NCI-H2171 treated with DMSO at 0.1 percent for 48 hours (cell line): ENCODE data around the gene MPEG1.

Experiments used
- DNase-seq: peaks from one replicate; lab custom pipeline; 2025; lab: John Stamatoyannopoulos, UW

Gene MPEG1, protein sequence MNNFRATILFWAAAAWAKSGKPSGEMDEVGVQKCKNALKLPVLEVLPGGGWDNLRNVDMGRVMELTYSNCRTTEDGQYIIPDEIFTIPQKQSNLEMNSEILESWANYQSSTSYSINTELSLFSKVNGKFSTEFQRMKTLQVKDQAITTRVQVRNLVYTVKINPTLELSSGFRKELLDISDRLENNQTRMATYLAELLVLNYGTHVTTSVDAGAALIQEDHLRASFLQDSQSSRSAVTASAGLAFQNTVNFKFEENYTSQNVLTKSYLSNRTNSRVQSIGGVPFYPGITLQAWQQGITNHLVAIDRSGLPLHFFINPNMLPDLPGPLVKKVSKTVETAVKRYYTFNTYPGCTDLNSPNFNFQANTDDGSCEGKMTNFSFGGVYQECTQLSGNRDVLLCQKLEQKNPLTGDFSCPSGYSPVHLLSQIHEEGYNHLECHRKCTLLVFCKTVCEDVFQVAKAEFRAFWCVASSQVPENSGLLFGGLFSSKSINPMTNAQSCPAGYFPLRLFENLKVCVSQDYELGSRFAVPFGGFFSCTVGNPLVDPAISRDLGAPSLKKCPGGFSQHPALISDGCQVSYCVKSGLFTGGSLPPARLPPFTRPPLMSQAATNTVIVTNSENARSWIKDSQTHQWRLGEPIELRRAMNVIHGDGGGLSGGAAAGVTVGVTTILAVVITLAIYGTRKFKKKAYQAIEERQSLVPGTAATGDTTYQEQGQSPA

DNA sequence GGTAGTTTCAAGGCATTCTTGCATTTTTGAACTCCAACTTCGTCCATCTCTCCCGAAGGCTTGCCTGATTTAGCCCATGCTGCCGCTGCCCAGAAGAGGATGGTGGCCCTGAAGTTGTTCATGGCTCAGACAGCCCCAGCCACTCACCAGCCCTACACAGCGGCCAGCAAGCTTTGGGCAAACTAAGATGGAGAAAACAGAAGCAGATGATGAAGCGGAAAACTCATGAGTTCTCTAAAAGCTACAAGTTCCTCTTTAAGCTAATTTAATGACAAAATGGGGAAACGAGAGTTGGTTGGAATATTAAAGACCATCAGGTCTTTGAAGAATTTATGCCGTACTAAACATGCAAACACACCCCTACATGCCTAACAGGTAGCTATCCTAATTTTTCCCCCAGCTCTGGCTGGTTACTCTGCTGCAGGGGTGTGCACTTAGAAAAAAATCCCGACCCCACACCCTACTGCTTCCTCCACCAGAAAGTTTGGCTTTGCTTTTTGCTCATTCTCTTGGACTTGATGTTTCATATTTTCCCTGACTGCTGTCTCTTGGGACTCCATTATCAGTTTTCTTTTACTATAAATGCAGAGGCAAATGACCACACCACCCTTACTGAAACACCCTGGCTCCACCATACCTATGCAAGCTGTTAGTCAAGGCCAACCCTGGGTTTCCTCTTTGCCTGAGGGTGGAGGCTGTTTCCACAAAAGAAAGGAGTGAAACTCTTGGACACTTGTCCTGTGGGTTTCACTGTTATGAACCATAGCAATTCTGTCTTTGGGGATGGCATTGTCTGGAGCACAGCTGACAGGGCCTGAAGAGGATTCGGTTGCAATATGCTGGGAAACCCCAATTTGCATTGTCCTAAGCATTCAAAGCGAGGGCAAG lies at the start of gene MPEG1:
Gene MPEG1 (minus strand): TSS at position 184 of the 888 bp plus-strand sequence. CDS start 62 bp downstream, at position 122.
- no peak for DNase-seq

DNA sequence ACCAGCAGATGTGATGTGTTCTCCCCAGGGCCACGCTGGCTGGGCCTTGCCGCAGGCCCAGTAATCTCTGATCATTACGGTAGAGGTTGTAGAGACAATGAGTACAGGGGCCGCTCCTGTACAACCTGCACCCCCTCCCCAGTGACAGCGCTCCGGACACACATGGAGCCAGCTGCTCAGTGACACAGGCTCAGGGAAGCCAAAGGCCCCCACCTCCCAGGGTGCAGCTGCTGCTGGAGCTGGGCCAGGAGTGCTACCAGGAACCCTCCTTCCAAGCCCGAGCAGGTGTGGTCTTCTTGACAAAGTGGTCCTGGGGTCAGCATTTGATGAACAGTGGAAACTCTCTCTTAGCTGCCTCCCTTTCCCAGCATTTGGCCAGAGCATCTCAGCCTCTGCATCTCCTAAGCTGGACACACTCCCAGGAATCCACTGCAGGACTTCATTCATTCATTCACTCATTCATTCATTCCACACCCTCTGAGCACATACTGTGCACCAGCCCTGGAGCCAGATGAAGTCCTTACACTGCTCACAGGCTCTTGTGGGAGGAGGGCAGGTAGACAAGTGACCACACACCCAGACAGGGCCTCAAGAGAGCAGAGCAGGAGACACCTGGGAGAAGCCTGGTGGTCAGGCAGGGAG lies 49.6 kb upstream of the MPEG1 start:
- no peak for DNase-seq

DNA sequence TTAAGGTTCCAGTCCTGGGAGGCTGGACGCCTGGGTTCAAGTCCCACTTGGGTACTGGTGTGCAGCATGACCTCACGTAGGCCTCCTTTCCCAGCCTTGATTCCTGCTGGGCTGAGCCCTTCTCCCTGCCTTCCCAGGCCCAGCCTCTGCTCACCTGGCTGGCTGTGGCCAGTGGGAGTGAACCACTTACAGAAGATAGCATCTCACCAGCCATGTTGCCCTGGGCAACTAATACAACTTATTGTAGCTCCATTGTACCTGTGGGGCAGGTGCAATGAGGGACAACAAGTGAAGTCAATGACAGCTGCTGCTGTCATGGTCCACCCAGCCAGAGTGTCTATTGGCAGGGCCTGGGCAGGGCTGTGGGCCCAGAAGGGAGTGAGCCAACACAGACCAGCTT lies 48.4 kb upstream of the MPEG1 start:
- DNase-seq, result no peak

DNA sequence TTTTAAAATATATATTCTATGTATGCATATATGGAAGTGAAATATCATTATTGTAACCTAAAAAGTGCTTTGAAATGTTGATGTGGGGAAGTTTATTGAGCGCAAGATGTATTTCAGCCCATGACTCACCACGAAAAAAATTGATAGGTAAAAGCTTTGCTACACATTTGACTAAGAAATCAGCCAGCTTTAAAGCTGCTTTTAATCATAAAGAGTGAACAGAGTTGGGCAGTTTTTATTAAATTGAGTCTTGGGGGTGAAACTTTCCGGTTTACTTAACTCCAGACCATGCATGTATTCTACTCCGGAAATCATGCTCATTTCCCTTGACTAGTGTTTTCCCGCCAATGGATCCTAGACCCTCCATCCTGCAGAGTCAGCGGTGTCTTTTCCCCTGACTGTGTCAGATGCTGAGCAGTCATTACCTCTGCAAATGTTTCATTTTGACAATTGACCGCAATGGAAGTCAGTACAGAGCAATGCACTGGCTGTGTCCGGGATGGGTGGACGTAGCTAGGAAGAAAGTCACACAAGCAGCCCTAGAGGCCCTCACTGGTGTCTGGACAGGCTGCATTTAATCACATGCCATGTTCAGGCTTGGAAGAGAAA lies 47.2 kb upstream of the MPEG1 start:
- no peak for DNase-seq

DNA sequence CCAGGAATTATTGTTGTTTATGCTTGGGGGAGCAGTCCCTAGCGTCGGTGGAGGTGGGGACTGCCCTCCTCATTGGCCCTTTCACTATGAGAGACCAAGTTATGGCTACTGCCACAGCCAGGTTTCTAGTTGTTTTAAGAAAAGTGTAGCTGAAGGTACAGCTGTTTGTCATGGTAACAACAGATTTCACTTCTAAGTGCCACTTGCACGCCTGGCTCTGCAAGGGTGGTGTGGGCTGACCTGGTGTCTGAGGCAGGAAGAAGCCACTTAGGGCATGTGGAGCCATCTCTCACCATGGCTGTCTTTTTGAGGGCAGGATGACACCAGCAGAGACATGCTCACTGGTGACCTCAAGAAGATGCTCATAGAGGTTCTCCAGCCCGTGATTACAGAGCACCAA lies 46.3 kb upstream of the MPEG1 start:
- no peak for DNase-seq

DNA sequence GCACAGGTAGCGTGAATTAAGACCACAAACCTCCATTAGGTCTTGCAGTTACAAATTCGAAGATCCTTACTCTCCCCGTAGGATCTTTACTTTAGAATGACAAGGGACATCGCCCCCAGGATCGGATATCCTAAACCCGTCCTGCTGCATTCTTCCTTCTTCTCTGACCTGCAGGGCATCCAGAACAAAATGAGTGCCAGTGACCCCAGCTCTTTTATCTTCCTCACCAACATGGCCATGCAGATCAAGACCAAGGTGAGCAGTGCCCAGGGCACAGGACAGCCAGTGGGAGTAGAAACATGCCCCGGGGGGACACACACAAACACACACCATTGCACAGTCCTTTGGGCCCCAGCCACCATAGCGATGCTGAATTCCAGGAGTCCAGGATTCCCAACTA lies 42.6 kb upstream of the MPEG1 start:
- no peak for DNase-seq

DNA sequence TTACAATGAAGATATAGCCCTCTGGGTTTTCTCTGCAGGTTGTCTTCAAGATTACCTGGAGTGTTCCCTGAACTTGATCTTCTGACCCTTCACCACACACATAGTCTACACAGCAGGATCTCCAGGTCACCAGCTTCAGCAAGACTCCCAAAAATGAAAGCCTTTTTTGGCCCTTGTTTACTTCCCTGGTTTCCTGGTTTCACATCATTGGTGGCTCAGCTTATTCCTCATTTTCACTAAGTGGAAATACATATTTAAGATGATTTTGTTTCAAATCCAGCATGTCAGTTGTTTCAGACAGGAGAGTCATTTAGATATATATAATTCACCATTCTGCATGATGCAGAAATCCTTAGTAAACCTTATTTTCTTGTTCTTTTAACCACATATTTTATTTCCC lies 41.6 kb upstream of the MPEG1 start:
- DNase-seq, result no peak

DNA sequence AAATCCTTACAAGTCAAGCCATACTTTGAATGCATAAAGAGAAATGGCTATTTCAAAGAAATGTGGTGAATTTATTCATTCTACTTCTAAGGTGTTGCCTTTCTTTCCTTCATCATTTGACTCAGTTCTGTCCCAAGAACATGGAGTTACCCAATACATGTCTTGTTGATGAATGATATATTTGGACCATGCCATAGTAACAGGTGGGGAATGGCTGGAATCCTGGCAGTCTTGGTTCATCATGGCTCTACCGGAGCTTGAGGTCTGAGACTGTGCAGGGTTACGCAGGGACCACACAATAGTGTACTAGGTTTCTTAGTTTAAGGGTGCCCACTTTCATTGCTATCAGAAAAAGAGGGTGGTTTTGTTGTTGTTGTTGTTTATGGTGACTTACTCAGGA lies 40.3 kb upstream of the MPEG1 start:
- DNase-seq, result no peak

DNA sequence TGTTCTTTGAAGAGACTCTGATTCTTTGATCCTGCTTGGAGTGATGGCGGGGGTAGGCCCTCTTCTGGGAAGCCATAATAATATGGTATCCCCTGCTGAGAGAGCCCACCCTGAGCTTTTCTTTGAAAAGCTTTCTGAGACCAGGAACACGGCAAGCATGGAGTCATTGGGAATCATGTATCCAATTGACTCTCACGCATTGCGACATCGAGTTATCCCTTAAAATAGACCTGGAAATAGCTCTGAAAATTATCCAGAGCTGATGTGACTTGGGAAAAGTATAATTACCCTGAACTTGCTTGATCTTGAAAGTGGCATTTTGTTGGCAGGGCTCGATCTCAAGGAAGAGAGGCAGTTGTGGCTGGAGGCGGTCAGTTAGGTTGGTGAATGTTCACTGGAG lies 36.8 kb upstream of the MPEG1 start:
- no peak for DNase-seq

DNA sequence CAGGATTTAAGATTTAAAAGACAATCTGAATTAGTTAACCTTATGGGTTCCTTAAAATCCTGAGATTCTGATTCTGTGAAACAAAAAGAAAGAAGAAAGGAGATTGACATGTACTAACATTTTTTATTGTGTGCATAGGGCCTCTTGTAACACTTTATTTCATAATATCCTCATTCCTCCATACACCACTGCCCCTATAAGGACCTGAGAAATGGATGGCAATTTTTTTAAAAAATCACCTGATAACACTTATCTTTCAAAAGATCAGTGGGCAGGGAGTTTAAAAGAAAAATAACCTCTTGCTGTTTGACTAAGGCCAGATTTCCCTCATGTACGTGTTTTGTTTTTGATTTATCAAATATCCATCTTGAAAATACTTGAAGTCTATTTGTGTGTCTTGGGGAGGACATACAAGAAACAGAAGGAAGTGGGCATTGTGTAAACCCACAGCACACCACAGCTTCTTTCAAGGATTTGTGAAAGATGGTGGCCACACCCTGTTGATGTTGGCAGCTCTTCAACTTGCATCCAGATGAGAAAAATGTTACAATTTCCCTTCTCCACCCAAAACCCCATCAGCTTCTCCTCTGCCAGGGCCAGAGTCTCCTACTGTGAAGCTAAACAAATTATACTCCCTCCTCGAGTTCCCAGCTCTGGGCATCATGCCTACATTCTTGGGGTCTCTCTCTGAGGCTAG lies 35.0 kb upstream of the MPEG1 start:
- no peak for DNase-seq

DNA sequence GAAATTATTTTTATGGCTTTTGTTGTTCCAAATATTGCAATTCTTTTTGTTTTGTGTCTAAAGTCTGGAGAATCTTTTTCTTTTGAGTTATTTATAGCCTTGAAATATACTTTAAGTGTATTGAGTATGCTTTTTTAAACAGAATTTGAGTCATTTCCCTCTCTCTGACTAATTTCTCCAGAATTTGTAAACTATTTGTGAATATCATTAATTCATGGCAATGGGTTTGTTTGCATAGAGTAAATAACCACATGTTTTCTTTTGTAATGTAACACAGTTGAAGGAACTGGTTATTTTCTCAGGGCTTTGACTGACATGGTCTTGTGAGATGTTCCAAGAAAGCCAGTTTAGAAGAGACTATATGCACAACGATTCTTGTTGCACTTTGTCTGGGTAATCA lies 30.9 kb upstream of the MPEG1 start:
- DNase-seq, result no peak

DNA sequence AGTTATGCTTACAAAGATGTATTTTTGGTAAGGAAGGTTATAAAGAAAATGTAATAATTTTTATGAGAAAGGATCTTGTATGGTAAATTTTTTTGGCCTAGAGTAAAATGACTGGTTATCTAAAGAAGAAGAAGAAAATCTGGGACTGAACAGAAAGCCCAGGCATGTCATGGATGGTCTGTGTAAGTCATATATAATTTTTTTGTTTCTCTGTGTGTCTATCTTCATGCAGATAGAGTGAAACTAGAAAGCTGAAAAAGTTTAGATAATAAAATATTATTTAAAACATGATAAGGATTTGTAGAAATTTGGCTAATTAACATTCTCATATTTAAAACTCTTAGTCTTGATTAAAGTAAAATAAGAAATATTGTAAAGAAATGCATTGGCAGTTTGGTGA lies 27.6 kb upstream of the MPEG1 start:
- no peak for DNase-seq

DNA sequence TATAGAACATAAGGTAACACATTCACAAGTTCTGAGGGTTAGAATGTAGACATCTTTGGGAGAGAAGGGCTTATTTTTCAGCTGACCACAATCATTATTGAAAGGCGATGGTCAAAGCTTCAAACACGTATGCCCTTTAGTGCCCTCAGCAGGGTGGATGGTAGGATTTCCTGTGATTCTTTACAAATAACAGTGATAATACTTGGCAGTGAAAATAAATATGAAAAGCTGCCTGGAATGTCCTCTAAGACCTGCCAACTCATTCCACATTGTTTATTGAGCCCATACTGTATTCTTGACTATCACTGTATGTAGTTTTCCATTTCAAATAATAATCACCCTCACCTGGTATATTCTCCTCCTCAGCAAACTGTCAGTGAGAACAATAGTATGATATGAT lies 13.7 kb upstream of the MPEG1 start:
- no peak for DNase-seq

DNA sequence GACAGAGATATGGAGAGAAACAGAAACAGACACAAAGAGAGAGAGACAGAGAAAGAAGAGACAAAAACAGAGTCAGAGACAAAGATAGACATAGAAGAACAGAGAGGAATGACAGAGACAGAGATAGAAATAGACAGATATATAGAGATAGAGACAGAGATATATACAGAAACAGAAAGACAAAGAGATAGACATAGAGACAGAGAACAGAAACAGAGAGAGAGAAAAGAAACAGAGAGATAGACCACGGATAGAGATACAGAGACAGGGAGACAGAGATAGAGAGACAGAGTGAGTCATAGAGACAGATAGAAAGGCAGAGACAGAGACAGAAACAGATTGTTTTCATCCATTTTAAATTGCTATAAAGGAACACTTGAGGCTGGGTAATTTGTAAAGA lies 12.3 kb upstream of the MPEG1 start:
- DNase-seq, result no peak

DNA sequence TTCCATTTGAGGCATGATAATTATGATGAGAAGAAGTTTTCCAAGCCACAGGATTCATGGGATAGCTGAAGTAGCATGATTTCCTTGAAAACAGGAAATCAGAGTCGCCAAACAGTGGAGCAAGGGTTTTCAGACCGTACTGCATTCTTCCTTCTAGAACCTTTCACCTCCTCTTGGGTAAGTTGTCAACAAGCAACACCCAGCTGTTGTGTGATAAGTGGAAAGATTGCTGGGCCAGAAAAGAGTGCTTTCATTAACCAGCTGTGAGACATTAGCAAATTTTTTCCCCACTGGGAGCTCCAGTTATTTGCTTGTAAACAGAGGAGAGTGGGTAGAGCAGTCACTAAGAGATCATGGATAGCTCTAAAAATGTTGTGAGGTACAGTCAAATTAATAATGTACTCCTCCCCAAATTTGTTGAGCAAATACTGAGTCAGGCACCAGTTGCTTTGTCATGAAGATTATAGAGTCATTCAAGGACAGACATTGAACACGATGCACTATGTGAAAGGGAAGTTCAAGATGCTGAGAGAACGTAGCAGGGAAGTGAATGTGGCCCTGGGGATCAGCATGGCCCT lies 11.7 kb upstream of the MPEG1 start:
- DNase-seq, result no peak

DNA sequence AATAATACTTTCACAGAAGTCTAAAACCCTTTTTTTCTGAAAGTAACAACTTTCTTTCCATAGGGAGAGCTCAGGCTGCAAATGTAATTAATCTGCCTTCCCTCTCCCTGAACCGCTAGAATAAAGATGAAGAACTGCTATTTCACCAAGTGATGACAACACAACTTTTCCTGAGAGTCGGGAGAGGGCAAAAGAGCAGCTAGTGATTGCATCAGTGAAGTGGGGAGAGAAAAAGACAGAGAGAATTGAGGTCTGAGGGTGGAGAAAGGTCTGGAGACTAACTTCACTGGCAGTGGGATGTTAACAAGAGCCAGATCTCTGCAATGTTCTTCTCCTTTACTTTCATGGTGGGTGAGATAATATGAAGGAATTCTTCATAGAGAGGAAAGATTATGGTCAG lies 10.9 kb upstream of the MPEG1 start:
- no peak for DNase-seq

DNA sequence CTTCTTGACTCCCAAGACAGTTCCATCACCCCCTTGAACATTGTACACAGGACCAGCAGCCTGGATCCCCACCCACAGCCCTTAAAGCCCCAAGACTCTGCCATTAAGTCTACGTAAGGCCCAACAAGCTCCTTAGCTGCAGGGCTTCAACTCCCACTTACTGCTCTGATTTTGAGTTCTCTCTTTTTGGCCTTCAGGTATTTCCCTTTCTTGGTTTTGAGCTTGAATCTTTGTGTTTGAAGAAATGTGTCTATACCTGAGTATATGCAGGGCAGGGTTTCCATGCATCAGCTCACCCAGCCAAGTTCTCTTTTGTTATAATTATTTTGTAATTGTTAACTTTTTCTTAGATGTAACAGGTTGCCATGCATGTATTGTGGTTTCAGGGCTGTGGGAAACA lies 10.4 kb upstream of the MPEG1 start:
- DNase-seq, result no peak

DNA sequence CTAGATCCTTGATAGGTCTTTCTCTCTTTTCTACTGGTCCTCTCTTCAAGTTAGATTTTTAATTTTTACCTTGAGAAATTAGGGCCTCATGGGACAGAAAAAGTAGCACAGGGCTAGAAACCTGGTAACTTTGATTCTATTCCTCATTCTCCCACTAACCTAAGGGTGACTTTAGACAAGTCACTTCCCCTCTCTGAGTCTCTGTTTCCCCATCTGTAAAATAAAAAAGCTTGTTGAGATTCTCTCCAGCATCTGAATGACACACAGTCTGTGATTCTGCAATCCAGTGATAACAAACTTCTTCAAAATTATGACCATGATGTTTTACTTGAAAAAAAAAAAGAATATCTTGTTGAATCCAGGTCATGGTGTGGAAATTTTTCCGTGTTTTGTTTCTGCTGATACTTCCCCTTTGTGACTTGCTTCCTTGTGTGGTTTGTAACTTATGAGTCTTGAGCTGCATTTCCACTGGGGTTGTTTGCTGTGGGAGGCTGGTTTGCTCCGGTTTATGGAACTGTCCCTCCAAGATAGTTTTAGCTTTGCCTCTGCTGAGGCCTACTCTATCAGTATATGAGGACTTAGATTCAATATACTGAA lies 9.8 kb upstream of the MPEG1 start:
- DNase-seq, result no peak

DNA sequence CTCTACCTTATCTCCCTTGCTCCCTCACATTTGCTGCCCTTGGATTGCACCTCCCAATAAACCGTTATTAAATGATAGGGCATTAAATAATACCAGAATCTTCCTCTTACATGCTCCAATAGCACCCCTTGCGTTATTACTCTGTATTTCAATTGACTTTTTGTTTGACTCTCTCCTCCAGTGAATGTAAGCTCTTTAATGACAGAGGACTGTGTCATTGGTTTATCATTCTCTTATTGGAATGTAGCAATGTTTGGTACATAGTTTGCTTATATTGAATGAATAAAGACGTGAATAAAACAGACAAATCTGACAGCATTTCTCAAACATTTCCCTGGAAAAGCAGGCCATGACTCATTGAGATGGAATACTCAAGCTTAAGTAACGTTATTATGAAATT lies 8.7 kb upstream of the MPEG1 start:
- no peak for DNase-seq

DNA sequence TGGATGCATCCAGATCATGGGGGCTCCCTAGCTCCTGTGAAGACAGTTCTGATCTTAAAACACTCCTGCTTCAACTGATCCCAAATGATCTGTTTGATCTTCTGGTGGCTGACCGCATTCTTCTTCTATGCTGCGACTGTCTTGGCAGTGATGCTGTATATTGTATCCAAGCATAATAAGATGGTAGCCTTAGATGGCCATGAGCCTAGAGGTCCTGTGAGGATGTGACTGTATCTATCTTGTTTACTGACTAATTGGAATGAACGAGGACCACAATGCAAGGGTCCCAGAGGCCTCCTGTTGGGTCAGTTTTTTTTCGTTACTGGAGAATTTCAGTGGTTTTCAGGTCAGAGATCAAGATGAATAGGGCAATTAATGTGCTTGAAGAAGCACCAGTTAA lies 7.1 kb upstream of the MPEG1 start:
- DNase-seq, result no peak
